Measurements from ENCODE around the gene GAL3ST2. TPM values are rescaled to one million over a fixed set of nuclear protein-coding genes. Genes with fewer than 3 reads are reported as not detected.
A peak's percentile ranks its signal among the peaks of the same experiment; 100 is the strongest.

Gene GAL3ST2
- total RNA-seq, 1 donor from 2014 or later: 1.3 TPM

DNA sequence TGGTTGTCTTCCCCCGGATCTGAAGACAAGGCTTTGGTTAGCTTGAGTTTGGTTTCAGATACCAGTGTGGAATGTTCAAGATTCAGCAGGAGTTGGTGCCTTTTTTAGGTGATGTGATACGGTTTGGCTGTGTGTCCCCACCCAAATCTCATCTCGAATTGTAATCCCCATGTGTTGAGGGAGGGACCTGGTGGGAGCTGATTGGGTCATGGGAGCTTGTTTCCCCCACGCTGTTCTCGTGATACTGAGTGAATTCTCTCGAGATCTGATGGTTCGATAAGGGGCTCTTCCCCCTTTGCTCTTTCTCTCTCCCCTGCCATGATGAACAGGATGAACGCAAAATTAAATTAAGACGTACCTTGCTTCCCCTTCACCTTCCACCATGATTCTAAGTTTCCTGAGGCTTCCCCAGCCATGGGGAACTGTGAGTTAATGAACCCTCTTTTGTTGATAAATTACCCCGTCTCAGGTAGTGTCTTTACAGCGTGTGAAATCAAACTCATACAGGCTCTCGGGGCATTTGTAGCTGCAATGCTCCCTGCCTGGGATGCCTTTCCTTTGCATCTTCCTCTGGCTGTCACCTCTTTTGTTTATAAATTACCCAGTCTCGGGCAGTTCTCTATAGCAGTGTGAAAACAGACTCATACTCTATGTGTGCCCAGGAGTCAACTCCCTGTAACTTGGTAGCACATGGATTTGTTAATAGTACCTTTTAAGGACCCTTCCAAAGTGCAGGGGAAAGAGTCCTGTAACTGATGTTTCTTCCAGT lies 60.8 kb downstream of the GAL3ST2 start:
- Mint-ChIP-seq H3K27me3 (ENCODE audit: low read depth) (peaks cover 35% of the 10 kb centered on the region), H3K4me1 (ENCODE audit: low read depth) (peaks cover 17% of the 10 kb centered on the region), H3K27ac (no peak overlapping the region), H3K36me3 (ENCODE audit: low read depth) (no peaks in the 10 kb centered on the region), H3K4me3 (ENCODE audit: low read depth) (no peak overlapping the region), H3K9me3 (no peaks in the 10 kb centered on the region)
- DNase-seq (ENCODE audit: low spot score): no peak
- intact Hi-C loops (cut with micrococcal nuclease): no loop called here

GRCh38 chr2:241841181-241842066 lies 64.8 kb downstream of the GAL3ST2 start:
- intact Hi-C loops (cut with micrococcal nuclease): loop anchor here (5.0 kb wide), 1 partner anchor 39 kb away; no protein-coding TSS in a partner anchor
- no peak overlapping the region for H3K27ac Mint-ChIP-seq
- peaks cover 21% of the 10 kb centered on the region for H3K27me3 Mint-ChIP-seq (ENCODE audit: low read depth)
- no peak overlapping the region for H3K4me3 Mint-ChIP-seq (ENCODE audit: low read depth)
- no peaks in the 10 kb centered on the region for H3K9me3 Mint-ChIP-seq
- DNase-seq (ENCODE audit: low spot score): no peak
- peaks cover 11% of the 10 kb centered on the region for H3K36me3 Mint-ChIP-seq (ENCODE audit: low read depth)
- peaks cover 40% of the 10 kb centered on the region for H3K4me1 Mint-ChIP-seq (ENCODE audit: low read depth)

- intact Hi-C loops (cut with micrococcal nuclease): loop anchor here (5.0 kb wide), 1 partner anchor 40 kb away; no protein-coding TSS in a partner anchor
- peaks cover 39% of the 10 kb centered on the region for H3K4me1 Mint-ChIP-seq (ENCODE audit: low read depth)
- no peak overlapping the region for H3K27ac Mint-ChIP-seq
- H3K36me3 Mint-ChIP-seq (ENCODE audit: low read depth): peaks cover 14% of the 10 kb centered on the region
- peaks cover 16% of the 10 kb centered on the region for H3K27me3 Mint-ChIP-seq (ENCODE audit: low read depth)
- no peaks in the 10 kb centered on the region for H3K9me3 Mint-ChIP-seq
- no peak overlapping the region for H3K4me3 Mint-ChIP-seq (ENCODE audit: low read depth)
- no peak for DNase-seq (ENCODE audit: low spot score)
Observed at GRCh38 chr2:241842067-241842415, 65.4 kb downstream of the GAL3ST2 start.

- H3K9me3 Mint-ChIP-seq: no peaks in the 10 kb centered on the region
- peaks cover 14% of the 10 kb centered on the region for H3K36me3 Mint-ChIP-seq (ENCODE audit: low read depth)
- intact Hi-C loops (cut with micrococcal nuclease): loop anchor here (5.0 kb wide), 1 partner anchor 40 kb away; no protein-coding TSS in a partner anchor
- peak; percentile 52 for DNase-seq (ENCODE audit: low spot score)
- H3K4me3 Mint-ChIP-seq (ENCODE audit: low read depth): peak overlapping the region; percentile 71
- H3K27ac Mint-ChIP-seq: peak overlapping the region; percentile 83
- H3K4me1 Mint-ChIP-seq (ENCODE audit: low read depth): peaks cover 35% of the 10 kb centered on the region
- peaks cover 9% of the 10 kb centered on the region for H3K27me3 Mint-ChIP-seq (ENCODE audit: low read depth)
Observed at GRCh38 chr2:241842620-241843211, 66.1 kb downstream of the GAL3ST2 start.

GRCh38 chr2:241843321-241844065 lies 66.9 kb downstream of the GAL3ST2 start:
- no peak for DNase-seq (ENCODE audit: low spot score)
- Mint-ChIP-seq H3K27me3 (ENCODE audit: low read depth) (peaks cover 5% of the 10 kb centered on the region), H3K9me3 (no peaks in the 10 kb centered on the region), H3K4me3 (ENCODE audit: low read depth) (peak overlapping the region; percentile 71), H3K36me3 (ENCODE audit: low read depth) (peaks cover 14% of the 10 kb centered on the region), H3K27ac (peak overlapping the region; percentile 83), H3K4me1 (ENCODE audit: low read depth) (peaks cover 34% of the 10 kb centered on the region)
- intact Hi-C loops (cut with micrococcal nuclease): loop anchor here (1.0 to 5.0 kb wide), 2 partner anchors 16 to 41 kb away; no protein-coding TSS in a partner anchor

GRCh38 chr2:241844066-241844728 lies 67.6 kb downstream of the GAL3ST2 start:
- Mint-ChIP-seq H3K27me3 (ENCODE audit: low read depth) (peaks cover 2% of the 10 kb centered on the region), H3K27ac (peak overlapping the region; percentile 88), H3K9me3 (no peaks in the 10 kb centered on the region), H3K4me1 (ENCODE audit: low read depth) (peaks cover 31% of the 10 kb centered on the region), H3K4me3 (ENCODE audit: low read depth) (peak overlapping the region; percentile 72), H3K36me3 (ENCODE audit: low read depth) (peaks cover 14% of the 10 kb centered on the region)
- intact Hi-C loops (cut with micrococcal nuclease): loop anchor here (1.0 to 5.0 kb wide), 2 partner anchors 15 to 42 kb away; no protein-coding TSS in a partner anchor
- peak; percentile 85 for DNase-seq (ENCODE audit: low spot score)

- H3K4me3 Mint-ChIP-seq (ENCODE audit: low read depth): peak overlapping the region; percentile 72
- H3K4me1 Mint-ChIP-seq (ENCODE audit: low read depth): peaks cover 31% of the 10 kb centered on the region
- H3K27ac Mint-ChIP-seq: peak overlapping the region; percentile 88
- H3K27me3 Mint-ChIP-seq (ENCODE audit: low read depth): no peaks in the 10 kb centered on the region
- no peak for DNase-seq (ENCODE audit: low spot score)
- no peaks in the 10 kb centered on the region for H3K9me3 Mint-ChIP-seq
- intact Hi-C loops (cut with micrococcal nuclease): loop anchor here (1.0 to 5.0 kb wide), 2 partner anchors 14 to 43 kb away; no protein-coding TSS in a partner anchor
- peaks cover 14% of the 10 kb centered on the region for H3K36me3 Mint-ChIP-seq (ENCODE audit: low read depth)
Observed at GRCh38 chr2:241844831-241845578, 68.4 kb downstream of the GAL3ST2 start.

- peak overlapping the region; percentile 90 for H3K27ac Mint-ChIP-seq
- peaks cover 16% of the 10 kb centered on the region for H3K36me3 Mint-ChIP-seq (ENCODE audit: low read depth)
- intact Hi-C loops (cut with micrococcal nuclease): no loop called here
- DNase-seq (ENCODE audit: low spot score): no peak
- no peaks in the 10 kb centered on the region for H3K27me3 Mint-ChIP-seq (ENCODE audit: low read depth)
- H3K9me3 Mint-ChIP-seq: no peaks in the 10 kb centered on the region
- H3K4me3 Mint-ChIP-seq (ENCODE audit: low read depth): peak overlapping the region; percentile 72
- peaks cover 31% of the 10 kb centered on the region for H3K4me1 Mint-ChIP-seq (ENCODE audit: low read depth)
Observed at GRCh38 chr2:241846406-241846805, 69.8 kb downstream of the GAL3ST2 start.

DNA sequence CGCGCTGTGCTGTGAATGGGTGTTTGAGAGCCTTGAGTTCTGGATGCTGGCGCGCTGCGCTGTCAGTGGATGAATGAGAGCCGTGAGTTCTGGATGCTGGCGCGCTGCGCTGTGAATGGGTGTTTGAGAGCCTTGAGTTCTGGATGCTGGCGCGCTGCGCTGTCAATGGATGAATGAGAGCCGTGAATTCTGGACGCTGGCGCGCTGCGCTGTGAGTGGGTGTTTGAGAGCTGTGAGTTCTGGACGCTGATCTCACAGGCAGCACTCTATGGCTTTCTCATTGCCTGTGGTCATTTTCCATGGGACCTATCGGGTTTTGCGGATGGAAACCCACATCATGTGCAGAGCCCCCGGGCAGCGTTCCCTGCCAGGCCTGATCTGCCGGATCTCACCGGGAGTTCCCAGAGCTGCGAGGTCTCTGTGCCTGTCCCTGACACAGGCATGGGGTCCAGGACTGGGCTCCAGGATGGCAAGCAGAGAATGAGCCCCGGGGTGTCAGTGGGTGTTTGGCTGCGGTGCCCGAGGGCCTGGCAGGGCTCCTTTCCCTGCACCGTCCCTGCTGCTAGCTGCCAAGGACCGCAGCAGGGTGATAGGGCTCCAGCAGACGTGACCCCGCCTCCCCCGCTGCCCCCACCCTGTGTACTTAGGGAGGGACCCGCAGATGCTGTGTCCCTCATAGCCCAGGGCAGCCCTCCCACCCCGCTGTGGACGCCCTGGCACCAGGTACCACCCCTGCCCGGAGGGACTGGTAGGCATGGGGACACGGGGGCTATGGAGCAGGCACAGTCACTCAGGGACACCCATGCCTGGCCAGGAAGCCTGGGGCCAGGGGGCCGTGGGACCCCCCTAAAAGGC lies 72.4 kb downstream of the GAL3ST2 start:
- H3K4me3 Mint-ChIP-seq (ENCODE audit: low read depth): no peak overlapping the region
- no peak for DNase-seq (ENCODE audit: low spot score)

DNA sequence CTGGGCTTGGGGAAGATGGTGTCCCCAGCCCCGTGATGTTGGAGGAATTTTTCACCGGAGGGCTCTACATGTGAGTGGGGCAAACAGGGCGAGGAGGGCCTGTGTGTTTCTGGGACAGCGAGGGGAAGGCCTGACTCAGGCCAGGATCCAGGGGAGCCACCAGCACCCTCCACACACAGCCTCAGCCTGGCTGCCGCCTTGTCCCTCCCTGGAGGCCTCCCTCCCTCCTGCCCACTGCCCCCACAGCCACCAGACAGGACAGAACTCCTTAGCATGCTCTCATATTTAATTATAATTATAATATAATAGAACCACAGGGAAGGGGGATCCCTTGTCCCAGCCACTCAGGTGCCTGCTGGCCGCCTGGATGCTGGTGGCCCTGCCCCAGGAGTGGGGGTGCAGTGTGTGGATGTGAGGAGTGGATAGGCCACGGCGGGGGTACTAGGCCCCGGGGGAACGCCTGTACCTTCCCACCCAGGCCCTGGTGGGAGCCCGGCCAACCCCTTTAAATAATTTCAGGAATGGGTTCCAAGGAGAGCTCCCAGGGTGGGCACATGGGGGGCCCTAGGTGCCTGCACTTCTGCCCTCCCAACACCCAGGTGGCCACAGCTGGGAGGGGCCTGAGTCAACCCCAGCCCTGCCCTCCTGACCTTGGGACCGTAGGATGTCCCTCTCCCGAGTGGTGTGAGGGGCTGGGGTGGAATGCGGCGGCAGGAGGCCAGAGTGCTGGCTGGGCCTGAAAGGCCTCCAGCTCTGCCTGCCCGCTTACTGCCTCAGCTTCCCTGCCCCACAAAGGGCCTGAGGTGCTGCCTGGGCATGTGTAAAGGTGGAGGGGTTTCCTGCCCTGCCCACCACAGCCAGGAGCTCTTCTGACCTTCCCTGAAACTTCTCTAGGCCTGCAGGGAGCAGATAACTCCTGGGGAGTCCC lies 73.3 kb downstream of the GAL3ST2 start:
- intact Hi-C loops (cut with micrococcal nuclease): no loop called here
- Mint-ChIP-seq H3K9me3 (no peaks in the 10 kb centered on the region), H3K27me3 (ENCODE audit: low read depth) (no peaks in the 10 kb centered on the region), H3K36me3 (ENCODE audit: low read depth) (peaks cover 17% of the 10 kb centered on the region), H3K4me1 (ENCODE audit: low read depth) (peaks cover 18% of the 10 kb centered on the region), H3K27ac (no peak overlapping the region), H3K4me3 (ENCODE audit: low read depth) (no peak overlapping the region)
- DNase-seq (ENCODE audit: low spot score): no peak

More for the DNA sequence above, 72.4 kb downstream of the GAL3ST2 start:
- no peaks in the 10 kb centered on the region for H3K27me3 Mint-ChIP-seq (ENCODE audit: low read depth)
- H3K27ac Mint-ChIP-seq: no peak overlapping the region
- H3K9me3 Mint-ChIP-seq: no peaks in the 10 kb centered on the region
- H3K36me3 Mint-ChIP-seq (ENCODE audit: low read depth): peaks cover 17% of the 10 kb centered on the region
- intact Hi-C loops (cut with micrococcal nuclease): no loop called here
- peaks cover 22% of the 10 kb centered on the region for H3K4me1 Mint-ChIP-seq (ENCODE audit: low read depth)
